Measurements from ENCODE around the gene LIPH. TPM values are rescaled to one million over a fixed set of nuclear protein-coding genes. Genes with fewer than 3 reads are reported as not detected.
A peak's percentile ranks its signal among the peaks of the same experiment; 100 is the strongest.
"Not testable (repeated sequence)": the region's sequence is repeated elsewhere in the genome, so short reads cannot be mapped to it uniquely, and the experiment has no call there.

LIPH gene
- total RNA-seq, 2 donors from 2014 or later = 58.3 to 104 TPM

- Histone ChIP-seq H3K27ac (no peak overlapping the region), H3K4me3 (no peak overlapping the region), H3K36me3 (no peaks in the 10 kb centered on the region), H3K9me3 (no peaks in the 10 kb centered on the region), H3K4me1 (peaks cover 19% of the 10 kb centered on the region), H3K27me3 (no peaks in the 10 kb centered on the region), H3K9ac (ENCODE audit: low read depth in 2 of 2, low read length in 2 of 2) (no peak overlapping the region)
- TF ChIP-seq CTCF (IDR thresholded peaks at IDR 0.05) = no peak
- intact Hi-C loops (cut with DNase I) = no loop called here
- no peak for DNase-seq
These were observed 7.3 kb upstream of the LIPH start for GRCh38 chr3:185559706-185560090.

GRCh38 chr3:185558395-185558794 lies 6.0 kb upstream of the LIPH start:
- no peak for TF ChIP-seq CTCF (IDR thresholded peaks at IDR 0.05)
- H3K27me3 ChIP-seq = no peaks in the 10 kb centered on the region
- no peaks in the 10 kb centered on the region for H3K36me3 ChIP-seq
- H3K27ac ChIP-seq = peak overlapping the region; percentile 93
- H3K4me1 ChIP-seq = peaks cover 19% of the 10 kb centered on the region
- no peak overlapping the region for H3K4me3 ChIP-seq
- intact Hi-C loops (cut with DNase I) = no loop called here
- DNase-seq = peak; percentile 89
- H3K9ac ChIP-seq (ENCODE audit: low read depth in 2 of 2, low read length in 2 of 2) = peak overlapping the region in 1 of 2 donors; percentile 91
- H3K9me3 ChIP-seq = no peaks in the 10 kb centered on the region

- DNase-seq = peak; percentile 53
- H3K27me3 ChIP-seq; H3K9me3 ChIP-seq; H3K4me3 ChIP-seq; H3K36me3 ChIP-seq; intact Hi-C loops (cut with DNase I): not testable (repeated sequence)
- Histone ChIP-seq H3K9ac (ENCODE audit: low read depth in 2 of 2, low read length in 2 of 2) (peak overlapping the region in 1 of 2 donors; percentile 62), H3K4me1 (peaks cover 19% of the 10 kb centered on the region), H3K27ac (peak overlapping the region; percentile 93)
These were observed 4.3 kb upstream of the LIPH start for GRCh38 chr3:185556640-185557039.

GRCh38 chr3:185555860-185556347 lies 3.5 kb upstream of the LIPH start:
- Histone ChIP-seq H3K9me3 (no peaks in the 10 kb centered on the region), H3K27me3 (no peaks in the 10 kb centered on the region), H3K27ac (peak overlapping the region; percentile 93), H3K9ac (ENCODE audit: low read depth in 2 of 2, low read length in 2 of 2) (peak overlapping the region in 1 of 2 donors; percentile 62), H3K4me3 (no peak overlapping the region), H3K4me1 (peaks cover 12% of the 10 kb centered on the region), H3K36me3 (no peaks in the 10 kb centered on the region)
- intact Hi-C loops (cut with DNase I) = no loop called here
- DNase-seq = no peak
- no peak for TF ChIP-seq CTCF (IDR thresholded peaks at IDR 0.05)

GRCh38 chr3:185555101-185555501 lies 2.7 kb upstream of the LIPH start:
- no peak overlapping the region for H3K9ac ChIP-seq (ENCODE audit: low read depth in 2 of 2, low read length in 2 of 2)
- peak; percentile 56 for DNase-seq
- no peaks in the 10 kb centered on the region for H3K27me3 ChIP-seq
- intact Hi-C loops (cut with DNase I) = no loop called here
- no peaks in the 10 kb centered on the region for H3K36me3 ChIP-seq
- TF ChIP-seq CTCF (IDR thresholded peaks at IDR 0.05) = no peak
- peaks cover 11% of the 10 kb centered on the region for H3K4me1 ChIP-seq
- H3K9me3 ChIP-seq = no peaks in the 10 kb centered on the region
- H3K4me3 ChIP-seq = no peak overlapping the region
- H3K27ac ChIP-seq = peak overlapping the region; percentile 93

- H3K27ac ChIP-seq = peak overlapping the region; percentile 28
- intact Hi-C loops (cut with DNase I) = no loop called here
- H3K4me3 ChIP-seq = no peak overlapping the region
- DNase-seq = no peak
- H3K9me3 ChIP-seq = no peaks in the 10 kb centered on the region
- TF ChIP-seq CTCF (IDR thresholded peaks at IDR 0.05) = no peak
- no peaks in the 10 kb centered on the region for H3K4me1 ChIP-seq
- H3K27me3 ChIP-seq = no peaks in the 10 kb centered on the region
- H3K36me3 ChIP-seq = no peaks in the 10 kb centered on the region
- H3K9ac ChIP-seq (ENCODE audit: low read depth in 2 of 2, low read length in 2 of 2) = peak overlapping the region in 1 of 2 donors; percentile 38
These were observed 2.7 kb downstream of the LIPH start for GRCh38 chr3:185549651-185550111.

Measured in colonic mucosa (tissue), 4 donors.